Smooth muscle cell (in vitro differentiated cells): ENCODE data around the gene BMPR2. TPM values are rescaled to one million over a fixed set of nuclear protein-coding genes. Genes with fewer than 3 reads are reported as not detected.

Experiments
- DNase-seq: peaks from one replicate; lab custom pipeline; 2025; ENCODE audit not compliant: unreplicated experiment; lab: John Stamatoyannopoulos, UW
- H2AFZ ChIP-seq: fragments of 200-600 bp; sonication (generic); 2 replicates; pipeline ENCODE4 v1.6.0; 2016; ENCODE audit warnings: antibody characterized with exemption, low read depth, mild to moderate bottlenecking
- H3F3A ChIP-seq: fragments of 200-600 bp; sonication (generic); 2 replicates; pipeline ENCODE4 v1.6.0; 2017; ENCODE audit warnings: antibody characterized with exemption, low read depth
- H3K27ac ChIP-seq: fragments of 200-600 bp; sonication (generic); 2 replicates; pipeline ENCODE4 v1.5.1; 2016; ENCODE audit warnings: low read depth, mild to moderate bottlenecking
- H3K27me3 ChIP-seq: fragments of 200-600 bp; sonication (generic); 2 replicates; pipeline ENCODE4 v1.6.1; 2016; ENCODE audit warnings: low read depth, mild to moderate bottlenecking
- H3K36me3 ChIP-seq: fragments of 200-600 bp; sonication (generic); 2 replicates; pipeline ENCODE4 v1.5.1; 2016; ENCODE audit warnings: low read depth
- H3K4me1 ChIP-seq: fragments of 200-600 bp; sonication (generic); 2 replicates; pipeline ENCODE4 v1.5.1; 2016; ENCODE audit warnings: low read depth
- H3K4me2 ChIP-seq: fragments of 200-600 bp; sonication (generic); 2 replicates; pipeline ENCODE4 v1.6.0; 2016; ENCODE audit warnings: mild to moderate bottlenecking
- H3K4me3 ChIP-seq: fragments of 200-600 bp; sonication (generic); 2 replicates; pipeline ENCODE4 v1.5.1; 2016; ENCODE audit warnings: mild to moderate bottlenecking
- H3K79me2 ChIP-seq: fragments of 200-600 bp; sonication (generic); 2 replicates; pipeline ENCODE4 v1.6.0; 2016; ENCODE audit warnings: low read depth, mild to moderate bottlenecking
- H3K9ac ChIP-seq: fragments of 200-600 bp; sonication (generic); 2 replicates; pipeline ENCODE4 v1.6.0; 2016; ENCODE audit warnings: low read depth
- H3K9me3 ChIP-seq: fragments of 200-600 bp; sonication (generic); replicated peaks from 2 replicates; pipeline ENCODE4 v1.5.1; 2016; ENCODE audit warnings: low read depth
- H4K20me1 ChIP-seq: fragments of 200-600 bp; sonication (generic); 2 replicates; pipeline ENCODE4 v1.6.0; 2016; ENCODE audit warnings: low read depth
- WGBS: methylation state at CpG from one replicate; pipeline ENCODE4 v1.1.7; 2016; ENCODE audit warnings: low lambda C conversion rate; 5-methylcytosine and 5-hydroxymethylcytosine counted together
- polyA plus RNA-seq: library from polyadenylated mRNA; unstranded; fragments of >200 nt; fragmentation: Nextera tagmentation; extraction: Ambion mirVana; gene quantifications from 2 replicates; pipeline ENCODE4 v1.2.1, GENCODE V29; 2016
- total RNA-seq: library from RNA; depleted of rRNA; stranded (reverse); fragments of >200 nt; gene quantifications from 2 replicates; pipeline ENCODE4 v1.2.3, GENCODE V29; 2014
- TF ChIP-seq, protein P1 (sequence below): fragments of 200-600 bp; sonication (generic); IDR thresholded peaks from 2 replicates; pipeline ENCODE4 v1.5.1; 2017; ENCODE audit warnings: borderline replicate concordance, mild to moderate bottlenecking, antibody characterized with exemption; ENCODE audit not compliant: insufficient read depth, poor library complexity, severe bottlenecking

Gene BMPR2
- total and polyA plus RNA-seq, 2 experiments from 2014 or later: 21.5 to 70.9 TPM

GRCh38 chr2:202604699-202605098 is 228.6 kb downstream of the BMPR2 start:
- no peak for DNase-seq
- no peak overlapping the region for H3K27ac ChIP-seq
- WGBS: 79% methylated on average over 4 of the region's 4 CpGs
- H3K9ac ChIP-seq: no peak overlapping the region
- H3K79me2 ChIP-seq: no peaks in the 10 kb centered on the region
- no peaks in the 10 kb centered on the region for H4K20me1 ChIP-seq
- H3K36me3 ChIP-seq: no peaks in the 10 kb centered on the region
- H2AFZ ChIP-seq: no peak overlapping the region
- H3K4me2 ChIP-seq: no peak overlapping the region
- TF ChIP-seq, protein P1, sequence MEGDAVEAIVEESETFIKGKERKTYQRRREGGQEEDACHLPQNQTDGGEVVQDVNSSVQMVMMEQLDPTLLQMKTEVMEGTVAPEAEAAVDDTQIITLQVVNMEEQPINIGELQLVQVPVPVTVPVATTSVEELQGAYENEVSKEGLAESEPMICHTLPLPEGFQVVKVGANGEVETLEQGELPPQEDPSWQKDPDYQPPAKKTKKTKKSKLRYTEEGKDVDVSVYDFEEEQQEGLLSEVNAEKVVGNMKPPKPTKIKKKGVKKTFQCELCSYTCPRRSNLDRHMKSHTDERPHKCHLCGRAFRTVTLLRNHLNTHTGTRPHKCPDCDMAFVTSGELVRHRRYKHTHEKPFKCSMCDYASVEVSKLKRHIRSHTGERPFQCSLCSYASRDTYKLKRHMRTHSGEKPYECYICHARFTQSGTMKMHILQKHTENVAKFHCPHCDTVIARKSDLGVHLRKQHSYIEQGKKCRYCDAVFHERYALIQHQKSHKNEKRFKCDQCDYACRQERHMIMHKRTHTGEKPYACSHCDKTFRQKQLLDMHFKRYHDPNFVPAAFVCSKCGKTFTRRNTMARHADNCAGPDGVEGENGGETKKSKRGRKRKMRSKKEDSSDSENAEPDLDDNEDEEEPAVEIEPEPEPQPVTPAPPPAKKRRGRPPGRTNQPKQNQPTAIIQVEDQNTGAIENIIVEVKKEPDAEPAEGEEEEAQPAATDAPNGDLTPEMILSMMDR: no peak
- H3K4me1 ChIP-seq: no peaks in the 10 kb centered on the region
- H3K27me3 ChIP-seq: no peaks in the 10 kb centered on the region
- H3K4me3 ChIP-seq: no peak overlapping the region
- no peaks in the 10 kb centered on the region for H3K9me3 ChIP-seq
- no peaks in the 10 kb centered on the region for H3F3A ChIP-seq

- no peak overlapping the region for H3K4me2 ChIP-seq
Observed at GRCh38 chr2:202605174-202605573, 229.0 kb downstream of the BMPR2 start.

DNA sequence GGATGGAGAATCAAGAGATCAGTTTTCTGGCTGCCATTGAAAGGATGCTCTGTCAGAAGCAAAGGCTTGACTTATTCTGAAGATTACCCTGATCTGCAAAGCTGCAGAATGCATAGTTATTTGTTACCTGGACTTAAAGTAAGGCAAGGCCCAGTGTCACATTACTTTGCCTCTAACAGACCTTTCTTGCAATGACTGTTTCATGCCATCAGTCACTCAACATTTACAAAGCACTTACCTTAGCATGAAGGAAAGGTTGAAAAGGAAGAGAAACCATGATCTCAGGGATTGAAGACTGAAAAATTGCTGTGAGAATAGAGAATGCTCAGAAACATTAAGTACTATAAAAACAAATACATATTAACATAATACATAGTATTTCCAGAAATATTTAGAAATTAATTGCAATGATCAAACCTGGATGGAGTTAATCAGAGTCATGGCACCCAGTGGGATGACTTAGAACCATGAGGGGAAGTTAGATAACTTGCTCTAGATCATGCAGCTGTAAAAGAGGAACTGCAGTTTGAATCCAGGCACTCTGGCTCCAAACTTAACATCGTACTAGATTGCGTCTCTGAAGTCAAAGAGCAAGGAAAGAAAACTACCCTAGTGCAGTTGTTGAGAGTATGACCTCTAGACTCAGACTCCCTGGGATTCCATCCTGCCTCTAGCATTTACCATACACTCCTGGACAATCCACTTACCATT is 232.2 kb downstream of the BMPR2 start:
- Histone ChIP-seq H3K4me3 (no peak overlapping the region), H3K9me3 (no peaks in the 10 kb centered on the region), H3K4me2 (no peak overlapping the region), H3K9ac (no peak overlapping the region), H3K79me2 (no peaks in the 10 kb centered on the region), H3K27me3 (no peaks in the 10 kb centered on the region), H3F3A (no peaks in the 10 kb centered on the region), H3K27ac (no peak overlapping the region), H4K20me1 (no peaks in the 10 kb centered on the region), H3K4me1 (no peaks in the 10 kb centered on the region), H3K36me3 (no peaks in the 10 kb centered on the region), H2AFZ (no peak overlapping the region)
- 91% methylated on average over 2 of the region's 2 CpGs for WGBS
- TF ChIP-seq, protein P1: no peak
- no peak for DNase-seq

More at GRCh38 chr2:202605174-202605573, 229.0 kb downstream of the BMPR2 start:
- Histone ChIP-seq H4K20me1 (no peaks in the 10 kb centered on the region), H3K27ac (no peak overlapping the region), H3K9me3 (no peaks in the 10 kb centered on the region), H3K4me3 (no peak overlapping the region), H3K79me2 (no peaks in the 10 kb centered on the region), H3K27me3 (no peaks in the 10 kb centered on the region), H3F3A (no peaks in the 10 kb centered on the region), H2AFZ (no peak overlapping the region), H3K9ac (no peak overlapping the region), H3K4me1 (no peaks in the 10 kb centered on the region), H3K36me3 (no peaks in the 10 kb centered on the region)
- 96% methylated on average over 1 of the region's 1 CpG for WGBS
- TF ChIP-seq, protein P1: no peak
- no peak for DNase-seq
